ENCODE data around the gene KLHL18.
"Not testable (repeated sequence)": the region's sequence is repeated elsewhere in the genome, so short reads cannot be mapped to it uniquely, and the experiment has no call there.

Gene KLHL18

GRCh38 chr3:47315069-47315647 is 32.4 kb downstream of the KLHL18 start:
- no peak for DNase-seq

GRCh38 chr3:47316151-47316550 is 33.4 kb downstream of the KLHL18 start:
- not testable (repeated sequence) for DNase-seq

GRCh38 chr3:47318916-47319315 is 36.2 kb downstream of the KLHL18 start:
- no peak for DNase-seq

- no peak for DNase-seq
Observed at GRCh38 chr3:47319956-47320355, 37.2 kb downstream of the KLHL18 start.

- peak; percentile 3 for DNase-seq
Observed at GRCh38 chr3:47323431-47324277, 40.9 kb downstream of the KLHL18 start.

GRCh38 chr3:47324278-47324865 is 41.6 kb downstream of the KLHL18 start:
- DNase-seq, result peak; percentile 74

GRCh38 chr3:47333907-47334306 is 51.2 kb downstream of the KLHL18 start:
- no peak for DNase-seq

- DNase-seq, result no peak
Observed at GRCh38 chr3:47337656-47338055, 54.9 kb downstream of the KLHL18 start.

GRCh38 chr3:47339951-47340350 is 57.2 kb downstream of the KLHL18 start:
- no peak for DNase-seq

- DNase-seq, result no peak
Observed at GRCh38 chr3:47340866-47341265, 58.1 kb downstream of the KLHL18 start.

GRCh38 chr3:47342151-47342550 is 59.4 kb downstream of the KLHL18 start:
- DNase-seq, result no peak

GRCh38 chr3:47342812-47343211 is 60.1 kb downstream of the KLHL18 start:
- DNase-seq, result no peak

GRCh38 chr3:47343471-47343971 is 60.8 kb downstream of the KLHL18 start:
- DNase-seq, result no peak

- DNase-seq, result no peak
Observed at GRCh38 chr3:47344971-47345370, 62.2 kb downstream of the KLHL18 start.

- no peak for DNase-seq
Observed at GRCh38 chr3:47347217-47347801, 64.6 kb downstream of the KLHL18 start.

- DNase-seq, result no peak
Observed at GRCh38 chr3:47348411-47349154, 65.8 kb downstream of the KLHL18 start.

GRCh38 chr3:47355010-47355409 is 72.3 kb downstream of the KLHL18 start:
- DNase-seq, result no peak

- DNase-seq, result no peak
Observed at GRCh38 chr3:47356201-47356600, 73.5 kb downstream of the KLHL18 start.

GRCh38 chr3:47359323-47359722 is 76.6 kb downstream of the KLHL18 start:
- DNase-seq, result no peak

- DNase-seq, result peak; percentile 4
Observed at GRCh38 chr3:47360110-47360517, 77.4 kb downstream of the KLHL18 start.

GRCh38 chr3:47362701-47363100 is 80.0 kb downstream of the KLHL18 start:
- DNase-seq, result no peak

GRCh38 chr3:47365213-47366153 is 82.7 kb downstream of the KLHL18 start:
- no peak for DNase-seq
